ENCODE data around the gene CNTN5.
"Not testable (repeated sequence)": the region's sequence is repeated elsewhere in the genome, so short reads cannot be mapped to it uniquely, and the experiment has no call there.

GRCh38 chr11:99297925-99298324, 277.2 kb downstream of the CNTN5 start:
- not testable (repeated sequence) for TF ChIP-seq POLR2A, CTCF (IDR thresholded peaks at IDR 0.05)

All from upper lobe of left lung (tissue), 4 donors.